ENCODE results near the gene UPK1B. TPM values are rescaled to one million over a fixed set of nuclear protein-coding genes. Genes with fewer than 3 reads are reported as not detected.
A peak's percentile ranks its signal among the peaks of the same experiment; 100 is the strongest.

The UPK1B gene
- polyA plus RNA-seq, 2 of the 4 experiments (the other 2 are of a cell fraction), result 7.1 to 36.7 TPM

- no peak overlapping the region for H3K4me2 ChIP-seq
- DNase-seq (ENCODE audit: low read depth in 1 of 2, low spot score in 1 of 2), result no peak
- FAIRE-seq, result no peak
- peaks cover 33% of the 10 kb centered on the region for H3K4me1 ChIP-seq
- ChIA-PET POLR2A (no interaction called here), CTCF (interaction anchor here (0.6 to 7.0 kb wide), 14 partner anchors 10 to 265 kb away, joined by 3 to 60 read pairs (median 4); partner anchors contain the start of gene B4GALT4)
- no peak overlapping the region for H3K4me3 ChIP-seq
- peak overlapping the region; percentile 63 to 75; a peak in 5 of 6 replicates for H3K27ac ChIP-seq
- 90% methylated on average over 15 of the region's 15 CpGs for WGBS (ENCODE audit: missing lambda C conversion rate)
- TF ChIP-seq MAX (IDR thresholded peaks at IDR 0.05), result no peak
- no peak for TF ChIP-seq HDAC2 (IDR thresholded peaks at IDR 0.05)
- no peak for TF ChIP-seq SREBF2 (IDR thresholded peaks at IDR 0.05)
- TF ChIP-seq HEYL (CRISPR knock-in tag; IDR thresholded peaks at IDR 0.05), result no peak
- no peak for TF ChIP-seq POLR2AphosphoS2 (conservative IDR thresholded peaks at IDR 0.05; ENCODE audit: low read length)
- no peak for TF ChIP-seq ZFP36 (IDR thresholded peaks at IDR 0.05; ENCODE audit: borderline replicate concordance, partially characterized antibody)
- no peak for TF ChIP-seq EHF (CRISPR knock-in tag; IDR thresholded peaks at IDR 0.05)
- TF ChIP-seq CEBPB (IDR thresholded peaks at IDR 0.05), result no peak
- no peak for TF ChIP-seq ATOH8 (CRISPR knock-in tag; IDR thresholded peaks at IDR 0.05; ENCODE audit: low read depth)
- TF ChIP-seq CBX8 (IDR thresholded peaks at IDR 0.05), result no peak
- TF ChIP-seq ZSCAN20 (CRISPR knock-in tag; IDR thresholded peaks at IDR 0.05), result no peak
- no peak for TF ChIP-seq SMC3 (IDR thresholded peaks at IDR 0.05)
- no peak for TF ChIP-seq HOXB13 (CRISPR knock-in tag; IDR thresholded peaks at IDR 0.05; ENCODE audit: low read depth)
- no peak for TF ChIP-seq NR3C1 (IDR thresholded peaks at IDR 0.05)
- H3K9me3 ChIP-seq, result no peaks in the 10 kb centered on the region
- no peak for ATAC-seq
These were observed 26.6 kb upstream of the UPK1B start for GRCh38 chr3:119146578-119147375.

GRCh38 chr3:119147494-119147893 is 25.9 kb upstream of the UPK1B start:
- Histone ChIP-seq H3K4me3 (no peak overlapping the region), H3K9me3 (no peaks in the 10 kb centered on the region), H3K27ac (peak overlapping the region; percentile 45 to 75; a peak in 4 of 6 replicates), H3K4me1 (peaks cover 33% of the 10 kb centered on the region), H3K4me2 (no peak overlapping the region)
- WGBS (ENCODE audit: missing lambda C conversion rate), result 49% methylated on average over 2 of the region's 2 CpGs
- ATAC-seq (no peak), FAIRE-seq (no peak), DNase-seq (ENCODE audit: low read depth in 1 of 2, low spot score in 1 of 2) (no peak)
- POLR2A ChIA-PET, result no interaction called here
- CTCF ChIA-PET, result interaction anchor here (0.5 to 7.0 kb wide), 4 partner anchors 33 to 265 kb away, joined by 3 to 60 read pairs (median 6); partner anchors contain the start of gene B4GALT4
- no peak for TF ChIP-seq HOXB5 (CRISPR knock-in tag; IDR thresholded peaks at IDR 0.05)

GRCh38 chr3:119148493-119149180 is 24.8 kb upstream of the UPK1B start:
- no peak overlapping the region for H3K4me3 ChIP-seq
- DNase-seq (ENCODE audit: low read depth in 1 of 2, low spot score in 1 of 2), result peak in 1 of 2 experiments; percentile 61
- ChIA-PET POLR2A (interaction anchor here (0.9 kb wide), 1 partner anchor 315 kb away, joined by 4 read pairs; the partner anchor contains the start of gene TMEM39A), CTCF (interaction anchor here (0.9 to 1.3 kb wide), 3 partner anchors 9 to 264 kb away, joined by 4 to 5 read pairs (median 4); no protein-coding TSS in a partner anchor)
- TF ChIP-seq CEBPB (IDR thresholded peaks at IDR 0.05), result peak; percentile 34 to 84; a peak in 3 of 4 replicates
- peak; percentile 53; the same call in 1 of the 2 replicates for TF ChIP-seq MAX (IDR thresholded peaks at IDR 0.05)
- no peak; the same call in 1 of the 2 replicates for TF ChIP-seq GATA3 (IDR thresholded peaks at IDR 0.05; ENCODE audit: borderline replicate concordance)
- TF ChIP-seq FOSL2 (IDR thresholded peaks at IDR 0.05), result no peak
- TF ChIP-seq FOSL2 (CRISPR knock-in tag; IDR thresholded peaks at IDR 0.05), result peak; percentile 44
- 0 out of 2 replicates have a peak, but pooled peaks have one; percentile 7 for TF ChIP-seq FOXS1 (CRISPR knock-in tag; IDR thresholded peaks at IDR 0.05)
- TF ChIP-seq USF2 (IDR thresholded peaks at IDR 0.05), result peak; percentile 56
- TF ChIP-seq NR3C1 (IDR thresholded peaks at IDR 0.05), result no peak
- 0 out of 2 replicates have a peak, but pooled peaks have one; percentile 5 for TF ChIP-seq ATOH8 (CRISPR knock-in tag; IDR thresholded peaks at IDR 0.05; ENCODE audit: low read depth)
- FAIRE-seq, result peak; percentile 83
- H3K9me3 ChIP-seq, result peaks cover 9% of the 10 kb centered on the region; the same call in 2 of the 3 replicates
- 37% methylated on average over 2 of the region's 2 CpGs for WGBS (ENCODE audit: missing lambda C conversion rate)
- peak overlapping the region; percentile 45 to 65; a peak in 5 of 6 replicates for H3K27ac ChIP-seq
- peak overlapping the region; percentile 43 for H3K4me2 ChIP-seq
- H3K4me1 ChIP-seq, result peaks cover 33% of the 10 kb centered on the region
- ATAC-seq, result peak; percentile 73 to 78
